ENCODE results near the gene ALDH3A1.
A peak's percentile ranks its signal among the peaks of the same experiment; 100 is the strongest.

The ALDH3A1 gene

DNA sequence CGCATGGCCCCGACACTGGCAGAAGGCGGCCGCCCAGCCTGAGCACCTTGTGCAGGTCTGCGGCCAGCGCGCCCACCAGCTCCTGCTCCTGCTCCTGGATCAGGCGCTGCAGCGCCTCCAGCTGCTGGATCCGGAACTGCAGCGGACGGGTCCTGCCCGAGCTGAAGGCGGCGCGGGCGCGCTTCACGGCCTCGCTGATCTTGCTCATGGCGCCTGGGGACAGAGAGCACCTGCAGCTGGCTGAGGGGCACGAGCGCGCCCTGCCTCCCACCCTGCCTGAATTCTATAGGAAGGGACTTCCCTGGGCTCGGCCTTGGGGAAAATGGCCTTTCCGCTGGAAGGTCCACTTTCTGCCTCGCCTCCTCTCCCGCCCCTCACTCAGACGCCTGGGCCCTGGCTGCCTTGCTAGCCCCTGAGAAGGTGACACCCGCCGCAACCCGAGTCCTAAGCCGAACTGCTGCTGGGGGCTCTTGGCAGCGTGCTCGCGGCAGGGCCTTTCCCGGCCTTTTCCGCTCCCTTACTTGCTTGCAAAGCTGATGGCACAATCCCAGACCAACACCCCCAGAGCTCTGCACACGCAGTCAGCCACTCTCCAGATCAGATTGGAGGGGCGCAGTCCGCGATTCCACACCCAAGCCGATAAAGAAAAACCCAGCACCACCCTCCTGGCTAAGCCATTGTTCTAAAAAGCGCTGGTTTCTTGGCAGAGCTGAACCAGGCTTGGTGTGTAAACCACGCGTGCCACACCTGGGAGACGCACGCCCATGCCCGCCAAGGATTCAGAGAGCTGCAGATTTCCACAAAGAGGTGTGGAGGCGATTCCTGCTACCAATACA is 3.0 kb downstream of the ALDH3A1 start:
- no peak overlapping the region for H3K4me3 ChIP-seq (ENCODE audit: low read depth, low read length)
- TF ChIP-seq, protein P1, sequence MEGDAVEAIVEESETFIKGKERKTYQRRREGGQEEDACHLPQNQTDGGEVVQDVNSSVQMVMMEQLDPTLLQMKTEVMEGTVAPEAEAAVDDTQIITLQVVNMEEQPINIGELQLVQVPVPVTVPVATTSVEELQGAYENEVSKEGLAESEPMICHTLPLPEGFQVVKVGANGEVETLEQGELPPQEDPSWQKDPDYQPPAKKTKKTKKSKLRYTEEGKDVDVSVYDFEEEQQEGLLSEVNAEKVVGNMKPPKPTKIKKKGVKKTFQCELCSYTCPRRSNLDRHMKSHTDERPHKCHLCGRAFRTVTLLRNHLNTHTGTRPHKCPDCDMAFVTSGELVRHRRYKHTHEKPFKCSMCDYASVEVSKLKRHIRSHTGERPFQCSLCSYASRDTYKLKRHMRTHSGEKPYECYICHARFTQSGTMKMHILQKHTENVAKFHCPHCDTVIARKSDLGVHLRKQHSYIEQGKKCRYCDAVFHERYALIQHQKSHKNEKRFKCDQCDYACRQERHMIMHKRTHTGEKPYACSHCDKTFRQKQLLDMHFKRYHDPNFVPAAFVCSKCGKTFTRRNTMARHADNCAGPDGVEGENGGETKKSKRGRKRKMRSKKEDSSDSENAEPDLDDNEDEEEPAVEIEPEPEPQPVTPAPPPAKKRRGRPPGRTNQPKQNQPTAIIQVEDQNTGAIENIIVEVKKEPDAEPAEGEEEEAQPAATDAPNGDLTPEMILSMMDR (IDR thresholded peaks at IDR 0.05; ENCODE audit: low read depth, low read length), result peak; percentile 64

DNA sequence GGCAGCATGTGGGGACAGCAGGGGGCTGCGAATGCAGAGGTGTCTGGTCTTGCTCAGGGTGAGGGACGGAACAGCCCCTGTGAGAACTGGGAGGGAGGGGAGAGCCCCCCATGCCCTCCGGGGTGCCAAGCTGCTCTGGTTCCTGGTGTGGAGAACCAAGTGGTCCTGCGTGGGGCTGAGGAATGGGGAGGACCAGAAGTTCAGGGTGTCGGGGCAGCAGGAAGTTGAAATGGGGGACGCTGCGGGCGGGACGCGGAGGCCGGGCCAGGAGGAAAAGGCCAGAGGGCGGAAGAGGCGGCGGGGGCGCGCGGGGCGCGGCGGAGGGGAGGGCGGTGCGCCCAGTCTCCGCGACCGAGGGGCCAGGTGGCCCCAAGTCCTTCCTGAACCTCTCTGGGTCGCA is 3.6 kb downstream of the ALDH3A1 start:
- TF ChIP-seq, protein P1 (IDR thresholded peaks at IDR 0.05; ENCODE audit: low read depth, low read length), result no peak
- no peak overlapping the region for H3K4me3 ChIP-seq (ENCODE audit: low read depth, low read length)

DNA sequence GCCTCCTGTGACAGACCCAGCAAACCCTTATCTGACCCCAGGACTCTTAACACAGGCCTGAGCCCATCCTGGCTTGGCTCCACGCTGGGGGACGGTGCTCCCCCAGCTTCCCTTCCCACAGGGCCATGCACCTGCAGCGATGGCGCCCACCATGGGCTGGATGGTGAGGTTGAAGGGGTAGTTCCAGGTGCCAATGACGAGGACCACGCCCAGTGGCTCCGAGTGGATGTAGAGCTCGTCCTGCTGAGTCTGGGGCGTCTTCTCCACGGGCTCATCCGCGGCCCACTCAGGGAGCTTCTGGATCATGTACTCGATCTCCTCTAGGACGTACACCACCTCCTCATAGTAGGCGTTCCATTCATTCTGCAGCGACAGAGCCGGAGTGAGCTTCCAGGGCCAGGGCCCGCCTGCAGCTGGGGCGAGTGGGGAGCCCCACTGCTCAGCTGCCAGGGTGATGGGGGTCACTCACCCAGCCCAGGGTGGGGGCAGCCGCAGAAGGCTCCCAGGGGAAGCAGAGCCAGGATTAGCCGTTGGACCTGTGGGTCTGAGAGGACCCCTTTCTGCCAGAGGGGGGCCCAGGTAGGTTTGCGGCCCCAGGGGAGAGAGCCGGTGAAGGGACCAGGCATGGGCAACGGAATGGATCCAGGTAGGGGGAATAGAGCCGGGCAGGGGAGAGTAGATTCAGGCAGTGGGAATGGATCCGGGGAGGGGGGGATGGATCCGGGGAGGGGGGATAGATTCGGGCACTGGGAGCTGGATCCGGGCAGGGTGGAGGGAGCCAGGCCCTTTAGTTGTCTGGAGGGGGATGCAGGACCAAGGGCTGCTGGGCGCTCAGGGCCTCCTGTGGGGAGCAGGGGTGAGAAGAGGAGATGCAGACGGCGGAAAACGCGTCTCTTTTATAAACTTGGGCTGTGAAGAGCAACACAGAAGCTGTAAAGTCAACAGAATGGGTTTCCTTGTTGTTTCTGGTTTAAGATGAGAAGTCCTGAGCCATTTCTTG is 4.7 kb downstream of the ALDH3A1 start:
- H3K4me3 ChIP-seq (ENCODE audit: low read depth, low read length), result no peak overlapping the region
- TF ChIP-seq, protein P1 (IDR thresholded peaks at IDR 0.05; ENCODE audit: low read depth, low read length), result no peak

DNA sequence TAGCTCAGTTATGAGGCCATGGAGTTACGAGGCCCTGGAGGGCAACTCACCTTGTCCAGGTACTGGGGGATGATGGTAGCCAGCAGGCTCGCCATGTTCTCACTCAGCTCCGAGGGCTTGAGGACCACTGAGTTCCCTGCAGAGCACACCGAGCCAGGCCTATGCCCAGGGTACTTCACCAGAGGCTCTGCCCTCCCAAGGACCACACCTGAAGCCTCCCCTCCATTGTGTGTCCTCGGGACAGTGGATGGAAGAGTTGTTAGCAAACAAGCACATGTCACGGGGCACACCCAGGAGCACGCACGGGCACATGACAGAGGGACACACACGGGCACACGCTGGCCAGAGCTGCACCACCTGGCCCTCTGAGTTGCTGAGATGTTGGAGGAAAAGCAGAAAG is 5.6 kb downstream of the ALDH3A1 start:
- TF ChIP-seq, protein P1 (IDR thresholded peaks at IDR 0.05; ENCODE audit: low read depth, low read length), result no peak
- H3K4me3 ChIP-seq (ENCODE audit: low read depth, low read length), result no peak overlapping the region

DNA sequence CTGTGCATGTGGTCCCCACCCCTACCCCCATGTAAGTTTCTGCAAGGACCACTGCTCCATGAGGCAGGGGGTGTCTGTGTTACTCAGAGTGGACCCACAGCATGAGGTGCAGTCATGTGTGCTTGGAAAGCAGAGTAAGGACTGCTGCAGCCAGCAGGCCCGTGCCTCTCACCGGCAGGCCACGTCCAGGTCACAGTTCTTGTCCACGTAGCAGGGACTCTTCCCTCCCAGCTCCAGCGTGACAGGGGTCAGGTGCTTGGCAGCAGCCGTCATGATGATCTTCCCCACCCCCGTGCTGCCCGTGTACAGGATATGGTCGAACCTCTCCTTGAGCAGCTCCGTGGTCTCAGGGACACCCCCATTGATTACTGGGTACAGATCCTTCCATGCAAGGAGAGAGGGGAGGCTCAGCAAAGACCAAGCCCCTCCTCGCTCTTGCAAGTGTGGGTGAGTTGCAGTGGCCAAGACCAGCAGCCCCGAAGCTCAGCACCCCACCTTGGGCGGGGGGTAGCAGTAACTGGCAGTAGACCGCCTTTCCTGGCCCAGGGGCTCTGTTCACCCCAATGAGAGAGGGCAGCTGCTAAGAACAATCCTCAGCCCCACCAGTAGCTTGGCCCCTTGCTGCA is 6.2 kb downstream of the ALDH3A1 start:
- H3K4me3 ChIP-seq (ENCODE audit: low read depth, low read length), result no peak overlapping the region
- TF ChIP-seq, protein P1 (IDR thresholded peaks at IDR 0.05; ENCODE audit: low read depth, low read length), result no peak

DNA sequence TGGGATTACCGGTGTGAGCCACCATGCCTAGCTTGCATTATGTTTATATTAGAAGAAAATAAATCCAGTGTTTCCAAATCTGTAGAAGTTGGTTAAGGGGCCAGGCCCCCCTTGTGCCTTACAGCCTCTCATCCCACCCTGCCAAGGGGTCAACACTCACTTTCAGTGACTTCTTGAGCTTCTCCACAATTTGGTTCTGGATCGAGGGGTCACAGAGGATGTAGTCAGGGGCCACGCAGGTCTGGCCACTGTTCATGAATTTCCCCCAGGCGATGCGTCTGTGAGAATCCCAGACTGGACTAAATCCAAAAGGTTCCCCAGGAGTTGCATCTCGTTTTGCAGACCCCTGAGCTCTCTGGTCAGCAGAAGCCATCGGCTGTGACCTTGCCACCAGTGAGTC is 7.2 kb downstream of the ALDH3A1 start:
- TF ChIP-seq, protein P1 (IDR thresholded peaks at IDR 0.05; ENCODE audit: low read depth, low read length), result no peak
- no peak overlapping the region for H3K4me3 ChIP-seq (ENCODE audit: low read depth, low read length)

Data from WI38 (cell line).